ENCODE data around the gene SLC50A1.

SLC50A1 gene

GRCh38 chr1:155135415-155136028 lies at the start of gene SLC50A1:
Gene SLC50A1, plus strand, starts transcription at chr1:155135852. Its CDS starts 60 bp downstream, at chr1:155135912.
- peak; percentile 93 for DNase-seq

DNA sequence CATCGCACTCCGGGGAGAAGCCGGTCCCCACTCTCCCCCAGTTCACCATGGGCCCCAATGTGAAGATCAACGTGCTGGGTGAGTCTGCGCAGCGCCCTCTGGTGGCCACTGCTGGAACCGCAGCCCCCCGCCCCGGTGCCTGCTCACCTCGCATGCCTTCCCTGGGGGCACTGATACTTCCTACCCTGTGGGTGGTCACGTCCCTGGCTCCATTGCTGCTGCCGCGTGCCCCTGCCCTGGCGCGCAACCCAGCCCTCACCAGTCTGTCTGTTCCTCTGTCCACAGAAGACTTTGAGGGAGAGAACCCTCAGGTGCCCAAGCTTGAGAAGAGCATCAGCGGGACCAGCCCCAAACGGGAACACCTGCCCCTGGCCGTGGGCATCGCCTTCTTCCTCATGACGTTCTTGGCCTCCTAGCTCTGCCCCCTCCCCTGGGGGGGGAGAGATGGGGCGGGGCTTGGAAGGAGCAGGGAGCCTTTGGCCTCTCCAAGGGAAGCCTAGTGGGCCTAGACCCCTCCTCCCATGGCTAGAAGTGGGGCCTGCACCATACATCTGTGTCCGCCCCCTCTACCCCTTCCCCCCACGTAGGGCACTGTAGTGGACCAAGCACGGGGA lies 49.4 kb upstream of the SLC50A1 start:
- peak; percentile 84 for DNase-seq

GRCh38 chr1:155086856-155087535 lies 48.7 kb upstream of the SLC50A1 start:
- no peak for DNase-seq

- peak; percentile 81 for DNase-seq
Measured at GRCh38 chr1:155091071-155092051, 44.3 kb upstream of the SLC50A1 start.

DNA sequence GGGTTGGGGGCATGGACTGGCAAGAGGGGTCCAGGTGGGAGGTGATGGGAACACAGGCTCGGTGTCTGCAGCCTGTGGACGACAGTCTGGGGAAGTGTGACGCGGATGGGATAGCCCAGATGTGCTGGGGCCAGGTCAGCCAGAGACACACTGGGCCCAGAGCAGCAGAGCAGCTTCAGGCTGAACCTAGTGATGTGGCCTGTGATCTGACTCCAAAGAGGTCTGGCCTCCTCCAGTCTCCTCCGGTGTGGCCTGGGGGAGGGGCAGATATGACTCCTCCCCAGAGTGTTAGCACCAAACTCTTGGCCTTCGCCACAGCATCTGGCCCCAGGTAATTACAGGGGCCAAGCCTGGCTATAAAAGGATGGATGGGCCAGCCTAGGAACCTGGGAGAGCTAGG lies 43.5 kb upstream of the SLC50A1 start:
- no peak for DNase-seq

DNA sequence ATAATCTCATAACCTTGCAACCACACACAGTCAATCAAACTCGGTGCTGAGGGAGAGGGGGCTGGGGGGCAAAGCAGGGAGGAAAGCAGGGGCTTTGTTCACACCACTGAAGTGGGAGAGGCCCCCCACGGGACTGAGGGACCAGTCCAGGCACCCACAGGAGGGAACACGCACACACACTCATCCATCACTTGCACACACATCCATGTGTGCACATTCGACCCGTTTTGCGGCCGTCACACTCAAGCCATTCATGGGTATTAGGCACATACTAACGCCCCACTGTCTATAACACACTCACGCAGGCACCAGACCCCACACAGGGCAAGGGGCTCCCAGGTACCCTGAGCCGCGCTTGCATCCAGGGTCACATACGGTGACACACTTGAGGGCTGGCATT lies 43.0 kb upstream of the SLC50A1 start:
- no peak for DNase-seq

- peak; percentile 35 for DNase-seq
Measured at GRCh38 chr1:155093911-155094621, 41.6 kb upstream of the SLC50A1 start.

DNA sequence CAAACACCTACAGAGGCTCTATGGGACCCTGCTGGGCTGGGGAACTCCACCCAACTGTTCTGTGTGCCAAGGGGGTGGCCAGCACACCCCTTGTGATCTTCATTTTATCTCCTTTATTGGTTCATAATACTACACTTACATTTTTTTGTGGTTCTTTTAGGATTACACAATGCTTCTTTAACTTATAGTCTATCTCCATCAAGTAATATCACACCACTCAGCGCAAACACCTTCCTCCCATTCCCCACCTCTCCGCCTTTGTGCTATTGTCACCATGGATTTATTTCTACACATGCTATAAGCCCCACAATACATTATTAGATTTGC lies 41.1 kb upstream of the SLC50A1 start:
- no peak for DNase-seq

GRCh38 chr1:155099331-155099730 lies 36.3 kb upstream of the SLC50A1 start:
- DNase-seq = no peak

GRCh38 chr1:155103325-155103724 lies 32.3 kb upstream of the SLC50A1 start:
- DNase-seq = no peak

DNA sequence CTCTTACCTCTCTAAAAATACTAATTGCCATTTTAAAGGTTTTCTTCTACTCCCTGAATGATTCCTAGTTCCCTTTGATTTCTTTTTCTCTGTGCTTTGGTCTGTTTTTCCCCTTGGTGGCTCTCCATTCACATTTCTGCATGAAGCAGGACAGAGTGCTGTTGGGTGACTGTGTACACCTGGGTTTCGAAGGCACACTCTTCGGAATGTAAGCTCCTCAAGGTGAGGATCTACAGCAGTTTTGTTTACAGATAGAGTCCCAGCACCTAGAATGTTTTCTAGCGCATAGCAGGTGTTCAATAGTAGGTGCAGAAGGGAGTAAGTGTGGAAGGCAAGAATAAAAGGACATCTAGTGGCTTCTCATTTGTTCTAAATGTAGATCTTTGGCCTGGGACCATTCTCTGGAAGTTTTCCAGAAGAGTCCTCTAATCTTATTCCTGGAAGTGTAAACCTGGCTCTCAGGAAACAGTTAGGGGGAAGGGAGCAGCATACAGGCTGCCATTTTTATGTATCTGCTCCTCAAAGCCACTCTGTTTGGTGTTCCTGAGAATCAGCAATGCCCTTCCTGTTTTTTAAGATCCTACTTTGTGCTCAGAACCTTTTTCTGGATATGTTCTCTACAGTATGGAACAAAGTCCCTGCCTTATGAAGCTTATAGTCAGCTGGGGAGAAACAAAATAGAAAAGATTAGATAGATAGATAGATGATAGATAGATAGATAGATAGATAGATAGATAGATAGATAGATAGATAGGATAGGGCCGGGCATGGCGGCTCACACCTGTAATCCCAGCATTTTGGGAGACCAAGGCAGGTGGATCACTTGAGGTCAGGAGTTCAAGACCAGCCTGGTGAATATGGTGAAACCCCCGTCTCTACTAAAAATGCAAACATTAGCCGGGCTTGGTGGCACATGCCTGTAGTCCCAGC lies 30.8 kb upstream of the SLC50A1 start:
- DNase-seq = no peak

- DNase-seq = no peak
Measured at GRCh38 chr1:155105604-155106011, 30.0 kb upstream of the SLC50A1 start.

DNA sequence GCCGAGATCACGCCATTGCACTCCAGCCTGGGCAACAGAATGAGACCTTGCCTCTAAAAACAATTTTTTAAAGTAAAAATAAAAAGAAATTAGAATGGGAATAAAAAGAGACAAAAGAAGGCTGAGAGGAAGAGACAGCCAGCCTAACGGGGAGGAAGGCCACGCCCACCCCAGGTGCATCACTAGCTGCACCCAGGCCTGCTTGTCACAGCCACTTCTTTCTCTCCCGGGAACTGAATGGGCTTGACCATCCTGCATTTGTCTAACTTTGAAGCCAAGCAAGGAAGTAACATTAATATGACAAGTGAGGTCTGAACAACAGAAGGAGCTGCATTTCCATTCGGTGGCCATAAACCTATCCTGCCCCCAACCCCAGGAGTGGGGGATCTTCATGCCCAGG lies 28.8 kb upstream of the SLC50A1 start:
- no peak for DNase-seq

DNA sequence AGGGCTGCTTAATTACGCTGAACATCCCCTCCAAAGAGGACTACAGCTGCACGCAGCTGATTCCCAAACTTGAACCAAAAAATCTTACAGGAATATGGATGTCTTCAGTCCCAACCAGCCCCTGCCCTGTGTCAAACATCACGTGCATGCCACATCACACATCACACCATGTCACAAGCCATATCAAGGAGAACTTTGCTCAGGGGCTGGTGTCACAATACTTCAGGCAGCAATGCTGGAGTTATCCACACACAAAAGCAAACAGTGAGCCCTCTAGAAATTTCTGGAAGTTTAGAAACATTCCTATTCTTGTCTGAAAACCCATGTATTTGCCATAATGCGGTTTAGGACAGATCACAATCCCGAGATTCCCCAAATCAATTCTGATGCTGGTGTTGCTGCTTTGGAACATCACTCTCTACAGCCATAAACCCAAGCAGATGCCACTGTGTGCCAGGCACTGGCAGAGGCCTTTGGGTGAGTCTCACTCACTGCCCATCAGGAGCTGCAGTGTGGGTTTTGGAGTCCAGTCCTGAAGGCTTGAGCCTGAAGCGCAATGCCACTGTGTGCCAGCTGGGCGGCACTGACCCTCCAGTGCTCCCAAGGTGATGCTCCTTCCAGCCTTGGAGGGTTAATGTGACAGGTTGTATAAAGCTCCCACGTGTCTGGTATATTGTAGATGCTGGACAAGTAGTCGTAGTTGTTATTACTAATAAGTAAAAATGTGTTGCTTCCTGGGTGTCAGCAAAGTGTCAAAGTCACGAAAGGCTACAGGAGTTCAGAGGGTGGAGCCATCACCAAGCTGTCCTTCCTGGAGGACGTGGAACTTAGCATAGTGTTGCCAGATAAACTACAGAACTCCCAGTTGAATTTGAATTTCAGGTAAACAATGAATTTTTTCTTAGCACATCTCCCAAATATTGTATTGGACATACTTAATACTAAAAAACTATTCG lies 28.1 kb upstream of the SLC50A1 start:
- DNase-seq = no peak

GRCh38 chr1:155108296-155108695 lies 27.4 kb upstream of the SLC50A1 start:
- no peak for DNase-seq

DNA sequence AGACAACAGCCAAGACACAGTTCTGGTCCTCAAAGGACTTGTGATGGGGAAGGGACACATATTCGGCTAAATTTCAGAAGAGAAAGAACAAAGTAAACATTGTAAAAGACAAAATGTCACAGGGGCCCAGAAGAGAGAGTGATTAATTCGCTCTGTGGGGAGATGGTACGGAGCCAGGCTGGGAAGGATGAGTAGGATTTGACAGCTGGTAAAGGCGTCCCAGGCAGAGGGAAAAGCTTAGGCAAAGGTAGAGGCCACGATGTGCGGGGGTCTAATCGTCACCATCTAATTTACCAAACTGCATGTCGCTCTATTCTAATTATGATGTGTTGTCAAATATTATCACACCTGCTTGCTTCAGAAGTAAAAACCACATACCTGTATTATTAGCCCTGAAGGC lies 25.3 kb upstream of the SLC50A1 start:
- no peak for DNase-seq

GRCh38 chr1:155110826-155111225 lies 24.8 kb upstream of the SLC50A1 start:
- DNase-seq = no peak

DNA sequence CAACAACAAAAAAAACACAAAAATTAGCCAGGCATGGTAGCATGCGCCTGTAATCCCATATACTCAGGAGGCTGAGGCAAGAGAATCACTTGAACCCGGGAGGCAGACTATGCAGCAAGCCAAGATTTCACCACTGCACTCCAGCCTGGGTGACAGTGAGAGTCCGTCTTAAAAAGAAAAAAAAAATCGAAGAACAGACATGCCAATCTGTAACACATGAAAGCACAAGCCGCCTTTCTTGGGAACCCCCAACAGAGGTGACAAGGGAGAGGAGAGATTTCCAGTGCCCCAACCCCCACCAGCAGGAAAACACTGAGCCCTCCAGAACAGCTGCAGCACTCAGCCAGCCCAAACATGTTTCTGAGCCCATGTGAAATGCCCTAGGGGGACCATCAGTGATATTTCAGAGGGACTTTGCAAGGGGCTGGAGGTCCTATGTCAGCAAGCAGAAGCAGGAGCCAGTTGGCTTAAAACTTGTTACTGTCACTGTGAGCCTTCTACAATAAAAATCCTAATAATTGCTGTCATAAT lies 22.1 kb upstream of the SLC50A1 start:
- DNase-seq = no peak

DNA sequence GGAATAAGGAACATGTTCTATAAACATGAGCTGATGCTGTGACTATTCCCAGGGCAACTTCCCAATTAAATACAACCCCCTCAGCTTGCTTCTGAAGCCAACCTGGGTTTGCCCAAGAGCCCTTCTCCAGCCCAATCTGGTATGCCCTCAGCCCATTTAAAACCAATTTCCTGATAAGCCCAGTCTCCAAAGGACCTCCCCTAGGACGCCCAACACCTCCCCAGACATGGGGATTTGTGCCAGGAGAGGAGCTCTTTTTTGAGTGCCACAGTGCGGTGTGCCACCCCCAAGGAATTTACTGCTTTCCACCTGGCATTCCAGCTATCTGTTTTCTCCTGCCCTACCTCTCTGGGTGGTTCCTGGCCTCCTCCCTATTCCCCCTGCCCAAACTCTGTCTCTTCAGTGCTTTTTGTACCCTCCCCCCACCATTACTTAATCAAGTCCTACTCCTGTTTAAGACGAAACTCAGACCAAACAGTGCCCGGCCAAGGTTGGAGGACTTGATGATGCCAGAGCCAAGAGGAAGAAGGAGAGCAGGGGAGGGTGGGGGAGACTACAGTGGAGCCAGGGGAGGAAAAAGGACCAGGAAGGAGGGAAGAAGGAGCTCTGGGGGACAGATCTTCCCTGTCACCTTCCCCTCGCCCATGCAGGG lies 19.4 kb upstream of the SLC50A1 start:
- no peak for DNase-seq
